ENCODE results near the gene PSMC3IP. TPM values are rescaled to one million over a fixed set of nuclear protein-coding genes. Genes with fewer than 3 reads are reported as not detected.
"Not testable (repeated sequence)": the region's sequence is repeated elsewhere in the genome, so short reads cannot be mapped to it uniquely, and the experiment has no call there.

The PSMC3IP gene
- total RNA-seq, 2 donors from 2014 or later: 2.2 to 3.4 TPM

- DNase-seq (peak; percentile 70), ATAC-seq (peak; percentile 53 to 79)
- intact Hi-C loops (cut with DNase I): no loop called here
Measured at GRCh38 chr17:42548070-42548837, 29.3 kb downstream of the PSMC3IP start.

- ATAC-seq (peak; percentile 8 to 17), DNase-seq (no peak)
- intact Hi-C loops (cut with DNase I): no loop called here
Measured at GRCh38 chr17:42547698-42548069, 29.8 kb downstream of the PSMC3IP start.

- peak; percentile 6 to 19 for ATAC-seq
- intact Hi-C loops (cut with DNase I): no loop called here
- no peak for DNase-seq
Measured at GRCh38 chr17:42547001-42547461, 30.5 kb downstream of the PSMC3IP start.

GRCh38 chr17:42545755-42546505 is 31.6 kb downstream of the PSMC3IP start:
- ATAC-seq; intact Hi-C loops (cut with DNase I): not testable (repeated sequence)

GRCh38 chr17:42544874-42545283 is 32.6 kb downstream of the PSMC3IP start:
- no peak for ATAC-seq
- intact Hi-C loops (cut with DNase I): no loop called here
- no peak for DNase-seq

More at GRCh38 chr17:42545755-42546505, 31.6 kb downstream of the PSMC3IP start:
- not testable (repeated sequence) for DNase-seq

- ATAC-seq: no peak
- intact Hi-C loops (cut with DNase I): no loop called here
- no peak for DNase-seq
Measured at GRCh38 chr17:42543190-42544079, 34.1 kb downstream of the PSMC3IP start.

GRCh38 chr17:42541041-42541833 is 36.3 kb downstream of the PSMC3IP start:
- no peak for ATAC-seq
- intact Hi-C loops (cut with DNase I): no loop called here
- DNase-seq: no peak

GRCh38 chr17:42540558-42540957 is 37.0 kb downstream of the PSMC3IP start:
- intact Hi-C loops (cut with DNase I); DNase-seq; ATAC-seq: not testable (repeated sequence)

GRCh38 chr17:42538482-42538881 is 39.0 kb downstream of the PSMC3IP start:
- ATAC-seq: no peak
- DNase-seq: no peak
- intact Hi-C loops (cut with DNase I): no loop called here

- DNase-seq: no peak
- intact Hi-C loops (cut with DNase I): no loop called here
- no peak for ATAC-seq
Measured at GRCh38 chr17:42537826-42538451, 39.6 kb downstream of the PSMC3IP start.

GRCh38 chr17:42537156-42537805 is 40.2 kb downstream of the PSMC3IP start:
- intact Hi-C loops (cut with DNase I): no loop called here
- peak in 1 of 2 donors; percentile 3 for ATAC-seq
- no peak for DNase-seq

GRCh38 chr17:42536372-42537155 is 41.0 kb downstream of the PSMC3IP start:
- ATAC-seq: peak; percentile 73 to 78
- intact Hi-C loops (cut with DNase I): no loop called here
- DNase-seq: peak; percentile 87

- peak; percentile 90 to 93 for ATAC-seq
- intact Hi-C loops (cut with DNase I): no loop called here
- DNase-seq: peak; percentile 98
Measured at GRCh38 chr17:42536048-42536371, 41.5 kb downstream of the PSMC3IP start, which contains the start of gene NAGLU. Gene NAGLU, plus strand, starts transcription at chr17:42536241. Its CDS starts 32 bp downstream, at chr17:42536273.

GRCh38 chr17:42535155-42536047 is 42.1 kb downstream of the PSMC3IP start:
- DNase-seq (no peak), ATAC-seq (peak in 1 of 2 donors; percentile 3)
- intact Hi-C loops (cut with DNase I): no loop called here

GRCh38 chr17:42531455-42532354 is 45.8 kb downstream of the PSMC3IP start:
- intact Hi-C loops (cut with DNase I): no loop called here
- DNase-seq (peak; percentile 76), ATAC-seq (peak; percentile 30 to 35)

Measured in left cardiac atrium (tissue), 4 donors.